ENCODE results near the gene SLF1. TPM values are rescaled to one million over a fixed set of nuclear protein-coding genes. Genes with fewer than 3 reads are reported as not detected.
A peak's percentile ranks its signal among the peaks of the same experiment; 100 is the strongest.

SLF1 gene
- total and polyA plus RNA-seq, 7 donors, result 1.2 to 2.6 (median 1.8) TPM

- no peak for TF ChIP-seq CTCF (IDR thresholded peaks at IDR 0.05)
- H3K27me3 ChIP-seq (ENCODE audit: insufficient read depth in 3 of 3, low read length in 2 of 3), result no peaks in the 10 kb centered on the region
- intact Hi-C loops (cut with DNase I), result loop anchor here in 1 of 2 donors (10.0 kb wide), 1 partner anchor 167 kb away; no protein-coding TSS in a partner anchor
- H3K4me1 ChIP-seq, result no peaks in the 10 kb centered on the region
- WGBS, 3 donors, result 35 to 46% (median 36%) methylated on average over 4 of the region's 4 CpGs
- no peak overlapping the region for H3K27ac ChIP-seq
- no peaks in the 10 kb centered on the region for H3K9me3 ChIP-seq
- H3K36me3 ChIP-seq (ENCODE audit: insufficient read depth in 1 of 2, low read depth in 1 of 2), result peaks cover 0 to 12% of the 10 kb centered on the region in 2 donors
- ATAC-seq (no peak), DNase-seq (no peak)
- no peak overlapping the region for H3K4me3 ChIP-seq
Measured at GRCh38 chr5:94691949-94692348, 73.5 kb downstream of the SLF1 start.

- H3K27me3 ChIP-seq (ENCODE audit: insufficient read depth in 3 of 3, low read length in 2 of 3), result no peaks in the 10 kb centered on the region
- H3K4me3 ChIP-seq, result no peak overlapping the region
- no peaks in the 10 kb centered on the region for H3K4me1 ChIP-seq
- ATAC-seq (no peak), DNase-seq (no peak)
- H3K9me3 ChIP-seq, result no peaks in the 10 kb centered on the region
- H3K36me3 ChIP-seq (ENCODE audit: insufficient read depth in 1 of 2, low read depth in 1 of 2), result peaks cover 0 to 12% of the 10 kb centered on the region in 2 donors
- WGBS, 3 donors, result 81 to 86% (median 83%) methylated on average over 3 of the region's 3 CpGs
- no peak for TF ChIP-seq CTCF (IDR thresholded peaks at IDR 0.05)
- no peak overlapping the region for H3K27ac ChIP-seq
- intact Hi-C loops (cut with DNase I), result loop anchor here in 1 of 2 donors (10.0 kb wide), 1 partner anchor 168 kb away; no protein-coding TSS in a partner anchor
Measured at GRCh38 chr5:94692581-94692980, 74.1 kb downstream of the SLF1 start.

GRCh38 chr5:94693043-94693822 lies 74.8 kb downstream of the SLF1 start:
- DNase-seq (no peak), ATAC-seq (peak in 2 of 4 donors; percentile 51 to 67)
- Histone ChIP-seq H3K4me1 (no peaks in the 10 kb centered on the region), H3K9me3 (no peaks in the 10 kb centered on the region), H3K36me3 (ENCODE audit: insufficient read depth in 1 of 2, low read depth in 1 of 2) (peaks cover 0 to 12% of the 10 kb centered on the region in 2 donors), H3K4me3 (no peak overlapping the region), H3K27me3 (ENCODE audit: insufficient read depth in 3 of 3, low read length in 2 of 3) (no peaks in the 10 kb centered on the region), H3K27ac (no peak overlapping the region)
- TF ChIP-seq CTCF (IDR thresholded peaks at IDR 0.05), result peak; percentile 39
- intact Hi-C loops (cut with DNase I), result loop anchor here in 1 of 2 donors (10.0 kb wide), 1 partner anchor 168 kb away; no protein-coding TSS in a partner anchor
- 63 to 74% (median 66%) methylated on average over 5 of the region's 5 CpGs for WGBS, 3 donors

GRCh38 chr5:94693845-94694370 lies 75.4 kb downstream of the SLF1 start:
- Histone ChIP-seq H3K4me3 (no peak overlapping the region), H3K27me3 (ENCODE audit: insufficient read depth in 3 of 3, low read length in 2 of 3) (no peaks in the 10 kb centered on the region), H3K9me3 (no peaks in the 10 kb centered on the region), H3K27ac (no peak overlapping the region), H3K36me3 (ENCODE audit: insufficient read depth in 1 of 2, low read depth in 1 of 2) (peaks cover 0 to 12% of the 10 kb centered on the region in 2 donors), H3K4me1 (no peaks in the 10 kb centered on the region)
- 47 to 55% (median 51%) methylated on average over 1 of the region's 1 CpG for WGBS, 3 donors
- ATAC-seq (no peak), DNase-seq (no peak)
- intact Hi-C loops (cut with DNase I), result loop anchor here in 1 of 2 donors (10.0 kb wide), 1 partner anchor 169 kb away; no protein-coding TSS in a partner anchor
- TF ChIP-seq CTCF (IDR thresholded peaks at IDR 0.05), result no peak
